Measurements from ENCODE around the gene P2RX2.
"Not testable (repeated sequence)": the region's sequence is repeated elsewhere in the genome, so short reads cannot be mapped to it uniquely, and the experiment has no call there.

The P2RX2 gene

DNA sequence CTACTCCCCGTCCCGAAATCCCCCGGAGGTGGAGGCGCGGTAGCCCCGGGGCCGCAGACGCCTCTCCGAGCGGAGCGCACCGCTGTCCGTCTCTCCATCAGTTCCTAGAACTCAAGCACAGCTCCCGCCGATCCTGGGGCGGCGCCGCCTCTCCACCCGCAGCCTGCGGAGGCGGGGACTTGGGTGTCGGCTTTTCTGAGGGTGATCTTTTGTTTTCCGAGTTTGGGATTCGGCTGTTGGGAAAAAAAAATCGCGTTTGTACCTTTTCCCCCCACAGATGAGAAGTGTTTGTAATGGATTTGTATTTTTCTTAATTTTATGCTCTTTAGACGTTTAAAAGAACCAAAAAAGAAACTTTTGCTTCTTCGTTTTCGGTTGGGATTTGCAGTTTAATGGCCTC lies 34.8 kb upstream of the P2RX2 start:
- DNase-seq (ENCODE audit: low spot score) = no peak

DNA sequence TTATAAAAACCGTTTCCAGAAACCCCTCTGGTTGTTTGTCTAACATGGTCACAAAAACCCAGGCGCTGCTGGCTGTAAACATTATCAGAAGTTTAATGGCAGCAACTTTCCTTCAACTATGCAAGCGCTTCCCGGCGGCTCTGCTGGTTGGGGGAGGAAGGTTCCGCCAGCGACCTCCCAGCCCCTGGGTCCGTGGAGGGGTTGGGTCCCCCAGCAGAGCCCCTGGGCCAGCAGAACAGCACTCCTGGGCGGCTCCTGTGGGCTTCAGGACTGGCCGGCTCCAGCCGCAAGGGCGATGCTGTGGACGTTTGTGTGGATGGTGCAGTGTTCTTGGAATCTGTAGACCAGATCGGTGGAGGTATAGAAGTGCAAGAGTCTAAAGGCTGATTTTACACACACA lies 34.1 kb upstream of the P2RX2 start:
- DNase-seq (ENCODE audit: low spot score) = no peak

DNA sequence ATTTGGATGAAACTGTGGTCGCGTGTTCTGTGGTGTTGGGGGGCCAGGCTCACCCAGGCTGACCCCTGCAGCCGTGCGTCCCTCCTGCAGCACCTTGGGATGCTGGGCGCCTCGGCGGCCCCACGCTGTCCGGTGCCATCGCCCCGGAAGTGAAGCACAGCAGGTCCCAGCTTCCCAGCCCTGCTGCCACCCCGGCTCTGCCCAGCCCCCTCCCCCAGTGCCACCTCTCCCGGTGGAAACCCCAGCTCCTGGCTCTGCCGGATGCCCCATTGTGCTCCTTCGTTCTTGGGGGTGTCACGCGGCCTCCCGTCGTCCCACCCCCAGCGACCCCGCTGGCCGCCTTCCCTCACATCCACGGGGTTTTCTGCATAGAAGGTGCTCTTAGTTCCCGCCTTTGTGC lies 33.4 kb upstream of the P2RX2 start:
- DNase-seq (ENCODE audit: low spot score) = no peak

DNA sequence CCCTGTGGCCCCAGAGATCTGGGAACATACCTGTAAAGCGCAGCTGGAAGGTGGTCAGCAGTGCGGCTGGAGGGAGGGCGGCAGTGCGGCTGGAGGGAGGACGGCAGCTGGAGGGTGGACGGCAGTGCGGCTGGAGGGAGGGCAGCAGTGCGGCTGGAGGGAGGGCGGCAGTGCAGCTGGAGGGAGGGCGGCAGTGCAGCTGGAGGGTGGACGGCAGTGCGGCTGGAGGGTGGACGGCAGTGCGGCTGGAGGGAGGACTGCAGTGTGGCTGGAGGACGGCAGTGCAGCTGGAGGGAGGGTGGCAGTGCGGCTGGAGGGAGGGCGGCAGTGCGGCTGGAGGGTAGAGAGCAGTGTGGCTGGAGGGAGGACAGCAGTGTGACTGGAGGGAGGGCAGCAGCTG lies 31.6 kb upstream of the P2RX2 start:
- DNase-seq (ENCODE audit: low spot score) = no peak

DNA sequence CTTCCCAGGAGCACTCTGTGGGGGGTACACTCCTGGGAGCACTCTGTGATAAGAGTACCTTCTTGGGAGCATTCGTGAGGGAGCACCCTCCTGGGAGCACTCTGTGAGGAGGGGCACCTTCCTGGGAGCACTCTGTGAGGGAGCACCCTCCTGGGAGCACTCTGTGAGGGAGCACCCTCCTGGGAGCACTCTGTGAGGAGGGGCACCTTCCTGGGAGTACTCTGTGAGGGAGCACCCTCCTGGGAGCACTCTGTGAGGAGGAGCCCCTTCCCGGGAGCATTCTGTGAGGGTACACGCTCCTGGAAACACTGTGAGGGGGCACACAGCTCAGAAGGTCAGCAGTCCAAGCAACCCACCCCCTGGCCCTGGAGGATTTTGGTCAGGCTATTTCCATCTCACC lies 30.8 kb upstream of the P2RX2 start:
- DNase-seq (ENCODE audit: low spot score) = no peak

DNA sequence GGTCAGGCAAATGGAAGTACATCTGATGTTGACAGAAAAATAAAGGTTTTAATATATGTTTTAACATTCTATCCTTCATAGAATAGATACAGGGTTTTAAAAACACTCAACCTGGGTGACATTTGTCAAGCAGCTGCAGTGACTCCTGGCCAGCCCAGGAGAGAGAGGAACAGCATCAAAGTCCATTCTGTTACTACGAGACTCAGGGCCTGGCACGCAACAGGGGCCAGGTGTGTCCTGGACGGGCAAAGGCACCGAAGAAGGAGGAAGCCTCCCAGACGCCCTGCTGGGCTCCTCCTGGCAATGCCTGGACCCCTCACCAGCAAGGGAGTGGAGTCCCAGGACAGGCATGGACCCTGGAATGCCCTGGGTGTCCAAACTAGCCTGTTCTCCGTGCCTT lies 30.3 kb upstream of the P2RX2 start:
- no peak for DNase-seq (ENCODE audit: low spot score)

DNA sequence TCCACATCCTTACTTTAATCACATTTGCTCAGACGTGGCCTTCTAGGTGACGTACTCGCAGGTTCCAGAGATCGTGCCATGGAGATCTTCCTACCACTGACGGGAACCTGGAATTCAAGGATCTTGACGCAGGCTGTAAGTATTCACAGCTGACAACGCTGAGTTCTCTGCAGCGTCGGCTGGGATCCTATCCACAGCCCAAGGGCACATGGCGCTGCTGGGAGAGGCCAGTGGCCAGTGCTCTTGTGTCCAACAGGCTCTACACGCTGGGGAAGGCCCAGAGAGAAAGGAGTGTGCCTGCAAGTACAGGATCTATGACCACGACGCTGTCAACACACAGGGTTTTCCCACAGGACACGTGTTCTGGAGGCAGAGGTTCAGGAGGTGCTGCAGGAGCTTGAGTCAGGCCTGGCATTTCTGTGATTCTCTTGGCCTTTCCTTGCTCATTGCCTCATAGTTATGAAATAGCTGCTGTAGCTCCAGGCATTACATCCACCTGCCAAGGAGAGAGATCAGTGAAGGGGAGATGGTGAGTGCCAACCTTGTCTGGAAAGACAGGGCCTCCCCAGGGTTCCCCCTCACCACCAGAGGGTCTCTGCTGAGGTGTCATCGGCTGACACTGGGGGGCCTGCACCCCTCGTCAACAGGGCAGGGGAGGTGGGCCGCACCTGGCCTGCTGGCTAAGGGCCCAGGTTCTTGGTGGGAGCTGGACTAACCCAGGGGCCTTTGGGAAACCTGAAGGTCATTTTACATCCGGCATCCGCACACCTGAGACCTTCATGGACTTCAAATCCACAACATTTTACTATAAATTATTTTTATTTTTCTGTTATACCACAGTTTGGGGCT lies 29.5 kb upstream of the P2RX2 start:
- no peak for DNase-seq (ENCODE audit: low spot score)

DNA sequence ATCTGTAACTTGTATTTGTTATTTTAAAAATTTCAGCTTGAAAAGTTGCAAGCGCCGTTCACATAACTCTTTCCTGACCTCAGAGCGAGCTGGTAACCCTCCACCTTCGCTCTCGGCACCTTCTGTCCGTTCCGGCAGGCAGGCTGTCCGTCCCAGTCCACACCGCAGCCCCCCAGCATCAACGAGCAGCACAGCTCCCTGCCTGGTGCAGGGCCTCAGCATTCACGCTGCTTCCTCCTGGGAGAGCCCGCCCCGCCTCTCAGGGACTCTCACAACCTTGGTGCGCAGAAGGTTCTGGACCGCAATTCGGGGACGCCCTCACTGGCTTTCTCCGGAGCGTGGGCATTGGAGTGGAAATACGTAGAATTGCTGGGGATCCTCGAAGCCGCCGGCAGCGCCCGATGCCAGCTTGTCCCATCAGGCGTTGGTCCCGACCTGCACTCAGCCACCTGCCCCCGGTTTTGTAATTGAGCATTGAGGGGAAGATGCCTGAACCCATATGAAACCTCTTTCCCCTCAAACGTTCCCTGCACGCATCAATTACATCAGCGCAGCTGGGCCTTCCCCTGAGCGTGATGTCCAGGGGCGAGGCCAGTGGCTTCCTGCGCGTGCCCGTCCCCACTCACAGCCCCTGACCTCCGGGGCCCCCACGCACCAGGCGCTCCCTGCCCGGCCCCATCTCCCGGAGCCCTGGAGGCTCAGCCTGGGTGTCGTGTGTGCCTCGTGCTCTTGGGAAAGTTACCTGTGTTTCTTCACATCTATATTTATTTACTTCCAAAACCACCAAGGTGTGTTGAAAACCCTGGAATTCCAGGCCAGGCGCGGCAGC lies 27.3 kb upstream of the P2RX2 start:
- DNase-seq (ENCODE audit: low spot score) = no peak

DNA sequence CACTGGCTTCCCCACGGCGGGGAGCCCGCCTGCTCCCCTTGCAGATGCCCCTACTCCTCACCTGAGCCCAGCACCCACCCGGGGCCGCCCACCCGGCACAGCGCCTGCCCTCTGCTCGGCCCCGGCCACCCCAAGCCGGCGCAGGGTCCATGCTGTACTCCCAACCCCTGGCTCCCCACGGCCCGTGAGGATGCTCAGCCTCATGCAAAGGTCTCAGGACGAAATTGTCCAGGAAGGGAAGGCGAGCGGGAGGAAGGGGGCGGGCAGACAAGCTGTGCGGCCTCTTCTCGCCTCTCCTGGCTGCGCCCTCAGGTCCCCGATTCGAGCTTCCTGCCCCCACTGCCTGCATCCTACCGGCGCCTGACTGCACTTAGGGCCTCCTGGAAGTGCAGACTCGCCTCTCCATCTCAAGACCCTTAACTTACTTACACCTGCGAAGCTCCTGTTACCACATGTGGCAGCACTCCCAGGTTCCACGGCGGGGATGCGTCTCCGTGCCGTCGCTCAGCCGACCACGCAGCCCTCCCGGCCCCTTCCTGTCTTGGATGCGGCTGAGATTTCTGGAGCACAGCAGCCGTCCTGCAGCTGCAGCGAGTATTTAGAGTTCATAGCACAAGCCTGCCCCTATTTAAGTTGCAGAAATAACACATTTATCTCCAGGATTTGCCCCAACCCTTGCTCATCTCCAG lies 26.1 kb upstream of the P2RX2 start:
- no peak for DNase-seq (ENCODE audit: low spot score)

DNA sequence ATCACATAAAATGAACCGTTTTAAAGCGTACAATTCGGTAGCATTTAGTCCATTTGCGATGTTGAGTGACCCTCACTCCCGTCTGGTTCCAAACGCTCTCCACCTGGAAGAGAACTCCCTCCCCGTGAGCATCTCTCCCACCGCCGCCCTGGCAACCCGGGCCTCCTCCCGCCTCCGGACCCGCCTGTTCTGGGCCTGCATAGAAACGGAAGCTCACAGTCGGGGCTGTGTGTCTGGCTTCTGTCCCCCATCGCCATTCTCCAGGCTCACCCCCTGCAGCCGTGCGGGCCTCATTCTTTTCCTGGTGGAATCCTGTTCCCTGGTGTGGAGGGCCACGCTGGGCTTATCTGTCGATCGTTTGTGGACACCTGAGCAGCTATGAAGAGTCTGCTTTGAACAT lies 25.5 kb upstream of the P2RX2 start:
- no peak for DNase-seq (ENCODE audit: low spot score)

DNA sequence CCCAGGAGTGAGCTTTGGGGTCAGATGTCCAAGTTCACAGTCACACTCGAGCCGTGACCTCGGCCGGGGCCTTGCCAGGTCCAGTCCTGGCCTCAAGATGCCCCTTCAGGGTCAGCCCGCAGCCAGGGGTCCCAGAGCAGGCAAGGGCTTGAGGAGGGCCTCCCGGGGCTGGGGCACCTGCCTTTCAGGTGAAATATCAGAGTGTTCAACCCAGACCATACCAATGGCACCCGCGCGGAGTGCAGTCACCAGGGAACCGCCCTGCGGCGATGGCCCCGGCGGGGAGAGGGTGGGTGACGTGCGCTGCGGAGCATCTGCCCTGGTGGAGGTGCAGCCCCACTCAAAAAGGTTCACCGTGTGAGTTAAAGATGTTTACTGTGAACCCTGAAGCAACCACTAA lies 25.1 kb upstream of the P2RX2 start:
- no peak for DNase-seq (ENCODE audit: low spot score)

DNA sequence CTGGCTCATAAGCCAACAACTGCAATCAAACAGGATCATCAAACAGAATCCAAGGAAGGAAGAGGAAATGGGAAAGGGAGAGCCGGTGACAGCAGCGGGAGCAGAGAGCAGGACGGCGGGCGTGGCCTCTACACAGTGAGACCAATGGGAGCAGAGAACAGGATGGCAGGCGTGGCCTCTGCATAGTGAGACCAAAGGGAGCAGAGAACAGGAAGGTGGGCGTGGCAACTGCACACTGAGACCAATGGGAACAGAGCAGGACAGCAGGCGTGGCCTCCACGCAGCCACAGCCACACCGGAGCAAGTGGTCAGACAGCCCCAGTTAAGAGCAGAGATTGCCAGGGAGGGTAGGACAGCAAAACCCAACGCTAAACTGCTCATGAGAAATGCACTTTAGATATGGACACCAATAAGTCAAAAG lies 24.6 kb upstream of the P2RX2 start:
- peak; percentile 99 for DNase-seq (ENCODE audit: low spot score)

DNA sequence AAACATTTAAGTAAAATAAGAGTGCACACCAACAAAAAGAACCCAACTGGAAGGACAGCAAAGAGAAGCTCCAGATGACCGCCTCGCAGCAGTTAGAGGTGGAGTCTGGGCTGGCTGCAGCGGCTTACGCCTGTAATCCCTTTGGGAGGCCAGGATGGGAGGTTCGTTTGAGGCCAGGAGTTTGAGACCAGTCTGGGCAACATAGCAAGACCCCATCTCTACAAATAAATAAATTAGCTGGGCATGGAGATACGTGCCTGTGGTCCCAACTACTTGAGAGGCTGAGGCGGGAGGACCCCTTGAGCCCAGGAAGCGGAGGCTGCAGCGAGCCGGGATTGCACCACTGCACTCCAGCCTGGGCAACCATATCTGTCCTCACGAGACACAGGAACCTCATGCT lies 23.4 kb upstream of the P2RX2 start:
- DNase-seq (ENCODE audit: low spot score) = no peak

DNA sequence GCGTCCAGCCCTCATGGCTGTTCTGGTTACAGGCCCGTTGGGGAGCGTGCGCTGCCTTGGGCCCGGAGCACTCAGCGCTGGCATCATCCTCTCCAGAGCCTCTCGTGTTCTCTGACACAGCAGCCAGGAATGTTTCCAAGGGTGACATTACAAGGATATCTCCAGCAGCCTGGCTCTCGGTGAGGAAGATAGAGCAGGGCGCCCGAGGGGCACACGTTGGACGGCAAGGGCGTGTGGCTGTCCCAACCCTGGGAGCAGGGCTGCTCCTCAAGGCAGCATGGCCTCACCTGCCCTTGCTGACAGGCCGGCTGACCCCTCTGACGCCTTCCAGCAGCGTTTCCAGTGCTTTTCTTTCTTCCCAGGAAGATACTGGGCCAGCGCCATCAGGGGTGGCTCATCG lies 22.6 kb upstream of the P2RX2 start:
- DNase-seq (ENCODE audit: low spot score) = peak; percentile 50

DNA sequence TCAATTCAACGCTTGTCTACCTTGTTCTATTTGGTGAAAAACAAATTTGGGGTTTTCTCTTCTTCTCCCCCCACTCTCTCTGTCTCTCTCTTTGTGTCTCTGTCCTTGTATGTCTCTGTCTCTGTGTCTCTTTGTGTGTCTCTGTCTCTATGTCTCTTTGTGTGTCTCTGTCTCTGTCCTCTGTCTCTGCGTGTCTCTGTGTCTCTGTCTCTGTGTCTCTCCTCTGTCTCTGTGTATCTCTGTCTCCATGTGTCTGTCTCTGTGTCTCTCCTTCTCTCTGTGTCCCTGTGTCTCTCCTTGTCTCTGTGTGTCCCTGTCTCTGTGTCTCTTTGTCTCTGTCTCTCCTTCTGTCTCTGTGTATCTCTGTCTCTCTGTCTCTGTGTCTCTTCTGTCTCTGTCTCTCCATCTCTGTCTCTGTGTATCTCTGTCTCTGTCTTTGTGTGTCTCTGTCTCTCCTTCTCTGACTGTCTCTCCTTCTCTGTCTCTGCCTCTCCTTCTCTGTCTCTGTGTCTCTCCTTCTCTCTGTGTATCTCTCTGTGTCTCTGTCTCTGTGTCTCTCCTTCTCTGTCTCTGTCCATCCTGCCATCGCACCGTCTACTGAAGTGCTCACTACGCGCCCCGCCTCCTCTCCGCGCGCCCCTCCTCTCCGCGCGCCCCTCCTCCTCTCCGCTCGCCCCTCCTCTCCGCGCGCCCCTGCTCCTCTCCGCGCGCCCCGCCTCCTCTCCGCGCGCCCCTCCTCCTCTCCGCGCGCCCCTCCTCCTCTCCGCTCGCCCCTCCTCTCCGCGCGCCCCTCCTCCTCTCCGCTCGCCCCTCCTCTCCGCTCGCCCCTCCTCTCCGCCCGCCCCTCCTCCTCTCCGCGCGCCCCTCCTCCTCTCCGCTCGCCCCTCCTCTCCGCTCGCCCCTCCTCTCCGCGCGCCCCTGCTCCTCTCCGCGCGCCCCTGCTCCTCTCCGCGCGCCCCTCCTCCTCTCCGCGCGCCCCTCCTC lies 21.0 kb upstream of the P2RX2 start:
- peak; percentile 34 for DNase-seq (ENCODE audit: low spot score)

DNA sequence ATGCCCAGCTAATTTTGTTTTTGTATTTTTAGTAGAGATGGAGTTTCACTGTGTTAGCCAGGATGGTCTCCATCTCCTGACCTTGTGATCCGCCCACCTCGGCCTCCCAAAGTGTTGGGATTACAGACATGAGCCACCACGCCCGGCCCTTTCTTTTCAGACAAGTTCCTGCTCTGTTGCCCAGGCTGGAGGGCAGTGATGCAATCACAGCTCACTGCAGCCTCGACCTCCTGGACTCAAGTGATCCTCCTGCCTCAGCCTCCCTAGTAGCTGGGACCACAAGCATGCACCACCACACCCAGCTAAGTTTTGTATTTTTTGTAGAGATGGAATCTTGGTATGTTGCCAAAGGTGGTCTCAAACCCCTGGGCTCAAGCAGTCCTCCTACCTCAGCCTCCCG lies 19.1 kb upstream of the P2RX2 start:
- DNase-seq (ENCODE audit: low spot score) = not testable (repeated sequence)

DNA sequence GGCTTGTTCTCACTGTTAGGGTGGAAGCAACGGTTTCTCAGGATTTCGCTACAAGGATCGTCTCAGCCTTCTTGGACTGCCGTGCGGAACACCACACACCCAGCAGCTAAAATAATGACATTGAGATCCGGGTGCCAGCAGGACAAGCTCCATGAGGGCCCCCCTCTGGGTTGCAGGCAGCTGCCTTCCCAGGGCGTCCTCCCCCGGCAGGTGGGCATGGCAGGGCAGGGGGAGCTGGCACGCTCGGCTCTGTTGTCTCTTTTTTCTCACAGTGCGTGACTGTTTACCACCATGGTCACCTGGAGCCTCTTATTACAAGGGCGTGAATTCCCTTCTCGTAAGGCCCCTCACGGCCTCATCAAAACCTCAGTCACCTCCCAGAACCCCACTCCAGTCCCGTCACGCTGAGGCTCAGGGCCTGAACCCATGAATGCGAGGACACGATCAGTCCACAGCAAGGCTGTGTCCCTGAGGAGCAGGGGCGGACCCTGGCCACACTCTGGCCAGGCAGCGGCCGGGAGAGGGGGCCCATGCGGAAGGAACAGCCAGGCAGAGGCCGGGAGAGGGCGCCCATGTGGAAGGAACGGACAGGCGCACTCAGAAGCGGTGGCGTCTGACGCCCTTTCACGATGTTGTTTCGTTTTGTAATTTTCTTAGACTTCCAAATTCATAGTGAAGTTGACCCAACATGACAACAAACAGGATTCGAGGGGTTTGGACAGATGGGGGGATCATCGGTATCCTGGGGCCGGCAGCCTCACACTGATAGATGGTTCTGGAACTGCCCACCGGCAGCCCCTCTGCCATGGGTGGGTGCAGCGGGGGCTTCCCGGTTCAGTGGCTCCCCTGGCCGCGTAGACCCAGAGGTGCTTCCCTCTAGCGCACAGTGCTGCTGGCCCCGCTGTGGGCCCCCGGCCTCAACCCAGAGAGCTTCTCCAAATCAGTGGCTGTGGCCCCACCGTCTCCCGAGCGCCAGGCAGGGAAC lies 18.2 kb upstream of the P2RX2 start:
- DNase-seq (ENCODE audit: low spot score) = peak; percentile 60

DNA sequence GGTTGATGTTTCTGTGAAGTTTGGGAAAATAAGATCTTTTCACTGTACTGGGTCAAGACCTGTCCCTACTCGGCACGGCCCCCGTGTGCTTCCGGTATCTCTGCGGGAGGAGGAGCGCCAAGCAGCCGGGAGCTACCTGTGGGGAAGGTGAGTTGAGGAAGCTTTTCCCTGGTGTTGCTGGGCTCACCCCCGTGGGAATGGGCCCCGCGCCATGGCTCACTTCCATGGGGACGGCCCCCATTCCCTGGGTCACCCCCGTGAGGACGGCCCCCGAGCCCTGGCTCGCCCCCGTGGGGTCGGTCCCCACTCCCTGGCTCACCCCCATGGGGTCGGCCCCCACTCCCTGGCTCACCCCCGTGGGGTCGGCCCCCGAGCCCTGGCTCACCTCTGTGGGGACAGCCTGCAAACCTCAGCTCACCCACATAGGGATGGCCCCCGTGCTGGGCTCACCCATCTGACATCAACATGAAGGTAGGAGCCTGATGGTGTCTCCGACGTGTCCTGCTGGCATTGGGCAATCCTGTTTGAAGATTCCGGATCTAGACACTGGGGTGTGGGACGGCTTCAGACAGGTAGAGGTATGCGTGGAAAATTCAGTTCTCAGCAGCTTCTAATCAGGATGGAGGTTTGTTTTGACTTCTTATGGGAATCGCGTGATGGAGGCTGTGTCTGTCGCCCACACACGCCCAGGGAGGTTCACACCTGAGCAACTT lies 17.2 kb upstream of the P2RX2 start:
- DNase-seq (ENCODE audit: low spot score) = no peak

DNA sequence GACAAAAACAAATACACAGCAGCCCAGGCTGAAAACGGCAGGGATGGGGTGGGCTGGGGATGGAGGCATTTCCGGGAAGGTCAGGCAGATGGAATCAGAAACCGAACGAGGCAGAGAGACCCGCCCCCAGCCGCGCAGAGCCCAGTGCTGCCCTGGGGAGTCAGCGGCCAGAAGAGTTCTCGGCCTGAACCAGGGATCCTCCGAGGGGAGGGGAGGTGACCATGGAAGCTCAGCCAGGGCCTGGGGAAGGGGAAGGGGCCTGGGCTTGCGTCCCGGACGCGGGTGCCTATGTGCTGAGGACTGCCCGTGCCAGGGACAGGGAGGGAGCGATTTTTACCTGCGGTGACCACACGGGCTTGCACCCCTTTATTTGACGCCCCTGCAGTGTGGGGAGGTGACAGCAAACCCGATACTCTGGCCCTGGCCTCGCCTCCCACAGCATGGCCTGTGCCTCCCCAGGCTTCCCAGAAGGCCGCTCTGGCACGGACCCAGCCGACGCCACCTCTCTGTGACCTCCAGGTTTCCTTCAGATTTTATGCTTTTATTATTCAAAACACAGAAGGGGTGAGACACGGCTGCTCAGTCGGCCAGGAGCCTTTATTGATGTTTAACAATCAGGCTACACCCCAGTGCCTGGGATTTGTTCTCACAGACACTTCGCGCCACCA lies 15.9 kb upstream of the P2RX2 start:
- DNase-seq (ENCODE audit: low spot score) = no peak
